HUDEP-2 (cell line): ENCODE measurements around the gene SLCO6A1.

Experiments used
- DNase-seq, 76 experiments: peaks; one replicate each; lab custom pipeline; 2025; ENCODE audit not compliant: unreplicated experiment in 76 of 76; lab: John Stamatoyannopoulos, UW

The SLCO6A1 gene

DNA sequence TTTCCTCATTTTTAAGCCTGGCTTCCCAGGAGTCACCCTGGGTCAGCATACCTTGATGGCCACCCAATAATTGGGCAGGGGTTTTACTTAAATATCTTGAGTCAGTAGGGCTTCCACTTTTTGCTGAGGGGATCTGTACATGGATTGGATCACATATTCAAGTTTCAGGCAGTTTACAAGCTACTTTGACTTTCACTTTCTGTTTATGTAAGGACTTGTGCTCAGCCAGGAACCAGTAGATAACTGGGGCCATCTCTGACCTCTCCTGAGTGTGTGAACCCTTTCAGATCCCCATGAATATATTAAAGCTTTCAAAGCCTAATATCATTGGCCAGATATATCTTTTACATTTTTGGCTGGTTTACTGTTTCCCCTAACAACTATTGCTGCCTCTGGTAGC, 45.1 kb downstream of the SLCO6A1 start:
- DNase-seq: peak in 1 of 76 experiments; percentile 0

DNA sequence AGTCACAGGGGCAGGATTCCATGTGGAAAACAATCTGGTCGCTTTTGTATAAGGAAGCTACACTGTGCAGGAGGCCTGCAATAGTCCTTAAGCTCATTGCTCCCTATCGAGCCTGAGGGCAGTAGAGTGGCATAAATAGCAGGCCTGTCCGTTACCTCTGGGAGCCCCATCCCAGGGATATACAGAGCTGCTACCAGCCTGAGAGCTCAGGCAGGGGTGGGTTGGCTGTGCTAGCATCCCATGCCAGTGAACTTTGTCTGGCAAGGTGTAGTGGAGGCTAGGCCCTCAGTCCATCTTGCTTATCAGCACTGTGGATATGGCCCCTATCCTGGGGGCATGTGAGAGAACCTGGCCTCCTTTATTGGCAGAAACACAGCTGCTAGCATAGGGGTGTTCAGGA, 47.7 kb downstream of the SLCO6A1 start:
- no peak for DNase-seq

DNA sequence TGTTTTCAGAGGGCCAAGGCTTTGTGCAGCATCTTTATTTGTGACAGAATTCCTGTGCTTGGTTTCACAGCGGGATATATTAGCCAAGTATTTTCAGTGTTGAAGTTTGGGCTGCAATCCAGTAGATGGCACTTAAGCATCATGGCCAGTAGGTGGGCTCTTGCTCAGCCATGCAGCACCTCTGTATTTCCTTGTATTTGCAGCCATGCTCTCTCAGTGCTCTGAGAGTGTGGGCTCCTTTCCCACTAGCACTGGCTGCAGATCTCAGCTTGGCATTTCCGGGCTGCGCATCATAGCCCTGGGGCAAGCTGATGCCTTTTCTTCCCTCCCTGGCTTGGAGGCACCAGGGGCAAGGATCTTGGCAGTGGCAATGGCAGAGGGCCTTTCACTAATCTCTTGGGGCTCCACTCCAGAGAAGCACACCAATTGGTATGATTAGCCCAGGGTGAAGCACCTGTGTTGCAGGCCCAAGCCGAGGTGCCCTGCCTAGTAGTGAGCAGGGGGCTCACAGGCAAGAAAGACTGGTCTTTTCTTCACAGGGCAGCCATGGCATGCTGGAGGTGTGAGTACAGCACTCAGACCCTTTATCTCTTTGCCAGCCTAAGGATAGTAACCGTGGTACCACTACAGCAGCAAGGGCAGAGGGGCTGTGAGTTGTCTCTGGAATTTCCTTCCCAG, 48.3 kb downstream of the SLCO6A1 start:
- DNase-seq: peak in 7 of 76 experiments; percentile 4 to 23 (median 7)

- DNase-seq: no peak
Observed at GRCh38 chr5:102433473-102433872, 65.3 kb downstream of the SLCO6A1 start.

DNA sequence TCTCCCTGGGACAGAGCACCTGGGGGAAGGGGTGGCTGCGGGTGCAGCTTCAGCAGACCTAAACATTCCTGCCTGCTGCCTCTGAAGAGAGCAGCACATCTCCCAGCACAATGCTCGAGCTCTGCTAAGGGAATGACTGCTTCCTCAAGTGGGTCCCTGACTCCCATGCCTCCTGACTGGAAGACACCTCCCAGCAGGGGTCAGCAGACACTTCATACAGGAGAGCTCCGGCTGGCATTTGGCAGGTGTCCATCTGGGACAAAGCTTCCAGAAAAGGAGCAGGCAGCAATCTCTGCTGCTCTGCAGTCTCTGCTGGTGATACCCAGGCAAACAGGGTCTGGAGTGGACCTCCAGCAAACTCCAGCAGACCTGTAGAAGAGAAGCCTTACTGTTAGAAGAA, 77.2 kb downstream of the SLCO6A1 start:
- no peak for DNase-seq

DNA sequence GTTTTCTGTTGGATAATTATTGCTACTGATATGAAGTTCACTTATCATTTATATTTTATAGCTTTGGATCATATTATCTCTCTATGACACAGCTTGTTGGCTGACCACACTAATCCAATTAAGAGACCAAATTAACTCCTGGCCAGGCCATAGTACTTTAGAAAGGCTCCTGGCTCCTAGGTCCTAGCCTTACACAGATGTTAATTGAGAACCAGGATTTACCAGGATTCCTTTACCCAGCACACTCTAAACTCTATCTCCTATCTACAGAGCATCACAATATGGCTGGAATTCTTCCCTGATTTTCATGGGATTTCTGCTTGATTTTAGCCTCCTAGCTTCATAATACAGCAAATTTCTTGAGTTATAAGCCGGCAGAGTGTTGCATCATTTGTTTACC, 80.3 kb downstream of the SLCO6A1 start:
- DNase-seq: no peak

DNA sequence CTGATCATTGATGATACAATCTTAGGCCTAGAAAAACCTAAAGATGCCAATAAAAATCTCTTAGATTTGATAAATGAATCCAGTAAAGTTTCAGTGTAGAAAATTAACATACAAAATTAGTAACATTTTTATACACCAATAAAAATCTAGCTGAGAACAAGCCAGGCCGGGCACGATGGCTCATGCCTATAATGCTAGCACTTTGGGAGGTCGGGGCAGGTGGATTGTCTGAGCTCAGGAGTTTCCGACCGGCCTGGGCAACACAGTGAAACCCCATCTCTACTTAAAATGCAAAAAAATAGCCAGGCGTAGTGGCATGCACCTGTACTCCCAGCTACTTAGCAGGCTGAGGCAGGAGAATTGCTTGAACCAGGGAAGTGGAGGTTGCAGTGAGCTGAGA, 84.4 kb downstream of the SLCO6A1 start:
- DNase-seq: no peak

DNA sequence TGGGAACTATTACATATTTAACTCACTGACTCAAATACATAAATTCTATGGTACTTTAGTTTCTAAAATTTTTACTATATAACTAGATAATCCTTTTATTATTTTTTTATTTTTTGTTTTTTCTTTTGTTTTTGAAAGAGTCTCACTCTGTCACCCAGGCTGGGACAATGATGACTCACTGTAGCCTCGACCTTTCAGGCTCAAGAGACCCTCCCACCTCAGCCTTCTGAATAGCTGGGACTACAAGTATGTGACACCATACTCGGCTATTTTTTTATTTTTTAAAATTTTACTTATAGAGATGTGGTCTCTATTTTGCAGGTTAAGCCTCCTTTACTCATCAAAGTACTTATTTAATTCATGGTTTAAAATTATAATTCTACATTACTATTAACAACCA, 110.6 kb downstream of the SLCO6A1 start:
- DNase-seq: no peak

- no peak for DNase-seq
Observed at GRCh38 chr5:102385365-102385764, 113.4 kb downstream of the SLCO6A1 start.

DNA sequence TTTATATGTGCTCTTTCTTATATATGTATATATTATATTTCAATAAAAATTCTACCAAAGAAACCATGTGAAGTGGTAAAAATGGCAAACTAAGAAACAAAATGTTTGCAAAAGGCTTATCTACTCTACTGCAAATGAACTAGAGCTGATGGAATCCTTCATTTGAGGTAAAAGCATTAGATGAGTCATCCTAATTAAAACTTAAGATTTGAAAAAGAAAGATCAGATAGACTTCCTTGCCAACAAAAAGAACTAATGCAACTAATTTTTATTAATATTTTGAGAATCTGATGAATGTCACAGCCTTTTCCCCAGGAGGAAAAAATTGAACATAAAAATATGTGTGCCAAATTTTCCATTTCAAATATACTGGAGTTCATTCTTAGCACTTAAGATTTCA, 118.6 kb downstream of the SLCO6A1 start:
- no peak for DNase-seq

DNA sequence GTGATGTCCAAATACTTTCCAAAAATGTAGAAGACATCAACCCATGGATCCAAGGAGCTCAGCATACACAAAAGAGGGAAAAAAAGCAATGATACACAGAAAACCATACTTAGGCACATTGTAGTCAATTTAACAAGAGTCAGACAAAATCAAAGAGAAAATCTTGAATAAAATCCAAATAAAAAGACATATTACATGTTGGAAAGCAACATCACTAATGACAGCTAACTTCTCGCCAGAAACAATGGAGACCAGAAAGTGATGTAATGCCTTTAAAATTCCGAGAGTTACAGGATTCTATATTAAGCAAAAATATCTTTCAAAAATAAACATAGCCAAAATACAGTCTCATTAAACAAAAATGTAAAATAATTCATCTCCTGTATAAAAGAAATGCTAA, 122.9 kb downstream of the SLCO6A1 start:
- no peak for DNase-seq

GRCh38 chr5:102375272-102375671, 123.5 kb downstream of the SLCO6A1 start:
- DNase-seq: no peak

DNA sequence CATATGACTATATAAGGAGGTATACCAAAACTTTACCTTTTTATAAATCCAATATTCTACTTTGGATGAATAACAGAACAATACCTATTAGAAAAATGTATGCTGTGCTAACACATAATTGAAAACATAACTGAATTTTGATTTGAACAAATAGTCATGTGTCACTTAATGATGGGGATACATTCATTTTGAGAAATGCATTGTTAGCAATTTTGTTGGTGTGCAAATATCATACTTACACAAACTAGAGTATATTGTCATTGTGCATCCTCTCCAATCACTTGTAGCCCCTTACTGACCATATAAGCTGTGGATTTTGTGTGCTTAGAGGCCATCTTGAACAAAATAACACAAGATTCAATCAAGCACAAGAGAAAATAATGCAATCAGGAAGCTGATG, 130.4 kb downstream of the SLCO6A1 start:
- no peak for DNase-seq

DNA sequence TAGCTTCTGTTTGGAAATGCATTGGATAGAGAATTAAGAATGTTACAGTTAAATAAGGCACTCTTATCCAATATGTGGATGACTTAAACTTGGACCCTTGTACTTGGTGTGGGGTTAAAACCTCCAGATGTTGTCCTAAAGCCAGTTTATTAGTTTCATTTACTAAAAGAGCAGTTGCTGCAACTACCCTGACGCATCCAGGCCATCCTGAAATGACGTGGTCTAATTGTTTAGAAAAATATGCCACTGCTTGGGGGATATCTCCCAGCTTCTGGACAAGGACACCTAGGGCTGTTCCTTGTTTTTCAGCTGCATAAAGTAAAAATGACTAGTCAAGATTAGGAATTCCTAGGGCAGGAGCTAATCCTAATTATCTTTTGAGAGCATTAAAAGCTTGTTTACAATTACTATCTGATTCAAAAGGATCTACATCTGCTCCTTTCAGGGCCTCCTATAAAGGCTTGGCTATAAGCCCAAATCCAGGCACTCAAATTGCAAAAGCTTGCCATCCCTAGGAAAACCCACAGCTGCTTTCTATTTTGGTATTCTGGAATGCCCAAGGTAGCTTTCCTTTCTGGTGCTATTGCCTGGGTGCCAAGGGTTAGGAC, 157.0 kb downstream of the SLCO6A1 start:
- DNase-seq: no peak

DNA sequence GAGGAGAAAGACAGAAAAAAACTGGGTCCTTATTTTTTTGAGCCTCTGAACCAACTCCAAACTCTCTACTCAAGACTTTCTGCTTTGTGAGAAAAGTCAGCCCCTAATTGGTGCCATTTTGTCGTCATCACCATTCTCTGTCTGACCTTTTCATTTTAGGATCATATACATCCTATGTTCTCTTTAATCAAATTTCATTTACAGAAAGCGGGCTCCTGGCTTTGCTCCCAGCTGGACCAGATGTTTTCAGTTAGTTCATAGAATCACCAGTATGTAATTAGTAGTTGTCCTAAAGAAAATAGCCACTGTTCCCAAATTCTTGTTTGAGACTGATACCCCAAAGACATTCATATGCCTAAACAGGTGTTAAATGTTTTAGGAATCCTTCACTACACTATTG, 174.1 kb downstream of the SLCO6A1 start:
- DNase-seq: no peak
